ENCODE results near the gene NR1I3.
"Not testable (repeated sequence)": the region's sequence is repeated elsewhere in the genome, so short reads cannot be mapped to it uniquely, and the experiment has no call there.

The NR1I3 gene, protein sequence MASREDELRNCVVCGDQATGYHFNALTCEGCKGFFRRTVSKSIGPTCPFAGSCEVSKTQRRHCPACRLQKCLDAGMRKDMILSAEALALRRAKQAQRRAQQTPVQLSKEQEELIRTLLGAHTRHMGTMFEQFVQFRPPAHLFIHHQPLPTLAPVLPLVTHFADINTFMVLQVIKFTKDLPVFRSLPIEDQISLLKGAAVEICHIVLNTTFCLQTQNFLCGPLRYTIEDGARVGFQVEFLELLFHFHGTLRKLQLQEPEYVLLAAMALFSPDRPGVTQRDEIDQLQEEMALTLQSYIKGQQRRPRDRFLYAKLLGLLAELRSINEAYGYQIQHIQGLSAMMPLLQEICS
- total RNA-seq: 0 reads per million in 2 donors

DNA sequence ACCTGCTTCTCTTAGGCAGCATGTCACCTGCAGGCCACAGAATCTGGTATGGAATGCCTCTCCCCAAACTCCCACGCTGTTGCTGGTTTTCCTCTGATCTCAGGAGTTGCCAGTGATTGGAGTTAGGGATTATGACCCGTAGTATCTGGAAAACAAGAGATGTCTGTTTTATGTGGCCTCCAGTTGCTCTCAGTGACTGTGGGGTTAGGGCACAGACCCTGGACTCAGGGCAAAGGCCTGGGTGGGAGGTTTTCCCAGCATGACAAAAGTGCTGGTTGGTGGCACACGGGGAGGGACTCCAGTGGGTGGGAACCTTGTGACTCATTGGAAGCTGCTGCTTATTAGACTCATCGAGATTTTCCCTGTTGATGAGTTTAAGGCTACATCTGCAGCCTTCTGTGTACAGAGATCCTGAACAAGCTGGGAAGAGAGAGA lies at the start of gene NR1I3:
Gene NR1I3 (minus strand): TSS at position 165 of the 435 bp plus-strand sequence. CDS start 1,638 bp downstream, outside the sequence.
- DNase-seq: no peak

DNA sequence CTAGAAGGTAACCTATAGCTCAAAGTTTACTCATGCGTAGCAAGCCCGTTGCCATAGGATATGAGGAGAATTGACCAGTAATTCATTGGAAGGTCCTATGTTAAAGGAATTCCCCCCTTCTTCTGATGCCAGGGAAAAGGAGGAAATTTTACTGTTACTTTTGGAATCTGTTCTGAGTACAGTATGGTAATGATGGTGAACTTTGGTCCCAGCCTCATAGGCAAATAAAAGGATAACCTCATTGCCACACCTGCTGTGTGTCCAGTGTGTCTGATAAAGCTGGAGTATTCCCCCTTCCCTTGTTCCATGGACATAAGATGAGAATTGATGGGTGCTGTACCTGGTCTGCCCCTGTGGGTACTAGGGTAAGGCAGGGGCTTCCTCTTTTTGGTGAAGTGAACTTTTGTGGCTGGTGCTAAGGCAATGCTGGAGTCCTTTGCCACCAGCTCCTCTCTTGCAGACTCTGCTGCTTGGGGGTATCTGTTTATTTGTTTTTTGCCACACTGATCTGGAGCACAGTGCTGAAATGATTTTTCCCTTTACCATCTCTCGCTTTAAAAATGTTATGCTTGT lies 49.6 kb upstream of the NR1I3 start:
- no peak for DNase-seq

DNA sequence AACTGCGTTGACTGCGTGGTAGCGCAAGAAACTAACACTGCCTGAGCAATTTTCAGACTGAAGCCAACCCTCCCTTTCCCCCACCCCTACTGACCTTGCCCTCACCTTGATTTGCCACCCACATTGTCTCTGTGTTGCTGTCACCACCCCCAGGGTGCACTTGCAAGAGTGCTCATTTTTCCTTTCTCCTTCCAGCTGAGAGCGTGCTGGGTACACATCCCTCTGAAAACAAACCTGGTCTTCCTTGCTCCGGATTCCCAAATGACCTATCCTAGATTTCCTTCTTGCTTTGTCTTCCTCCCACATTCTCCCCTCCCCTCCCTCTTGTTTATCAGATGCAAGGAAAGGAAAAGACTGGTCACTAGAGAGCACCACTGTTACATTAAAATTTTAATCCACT lies 47.5 kb upstream of the NR1I3 start:
- DNase-seq: no peak

- DNase-seq: no peak
These were observed 47.1 kb upstream of the NR1I3 start for GRCh38 chr1:161285113-161285512.

- DNase-seq: no peak
These were observed 45.0 kb upstream of the NR1I3 start for GRCh38 chr1:161282991-161283390.

DNA sequence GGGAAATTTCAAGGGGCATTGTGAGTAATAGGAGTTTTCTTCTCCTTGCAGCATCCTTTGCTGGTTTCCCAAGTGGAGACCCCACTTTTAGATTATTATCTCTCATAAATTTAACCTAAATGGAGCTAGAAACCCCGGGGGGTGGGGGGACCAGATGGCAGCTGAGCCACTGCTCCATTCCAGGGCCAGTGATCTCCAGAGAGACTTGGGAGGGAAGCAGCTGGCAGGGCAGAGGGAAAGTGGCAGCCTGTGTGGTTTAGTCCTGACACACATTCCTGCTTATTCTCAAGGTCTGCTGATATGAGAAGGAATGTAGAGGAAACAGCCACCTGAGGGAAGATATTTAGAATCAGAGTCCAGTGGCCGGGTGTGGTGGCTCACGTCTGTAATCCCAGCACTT lies 36.9 kb upstream of the NR1I3 start:
- no peak for DNase-seq

DNA sequence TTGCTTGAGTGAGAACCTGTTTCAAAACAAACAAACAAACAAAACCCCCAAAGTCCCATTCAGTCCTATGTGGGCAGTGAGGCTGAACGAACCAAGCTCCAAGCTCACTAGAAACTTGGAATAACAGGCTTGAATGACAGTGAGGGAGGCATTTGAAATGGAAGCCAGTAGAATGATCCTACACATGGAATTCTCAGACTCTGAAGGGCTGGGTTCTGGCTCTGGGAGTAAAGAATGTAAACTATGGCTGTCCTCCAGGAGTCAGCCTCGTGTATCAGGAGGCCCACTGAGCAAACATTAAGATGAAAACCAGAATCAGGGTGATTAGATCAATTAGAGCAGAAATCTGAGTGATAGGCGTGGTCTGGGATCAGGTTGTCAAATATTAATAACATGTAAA lies 35.4 kb upstream of the NR1I3 start:
- no peak for DNase-seq

- no peak for DNase-seq
These were observed 29.3 kb upstream of the NR1I3 start for GRCh38 chr1:161267321-161267720.

DNA sequence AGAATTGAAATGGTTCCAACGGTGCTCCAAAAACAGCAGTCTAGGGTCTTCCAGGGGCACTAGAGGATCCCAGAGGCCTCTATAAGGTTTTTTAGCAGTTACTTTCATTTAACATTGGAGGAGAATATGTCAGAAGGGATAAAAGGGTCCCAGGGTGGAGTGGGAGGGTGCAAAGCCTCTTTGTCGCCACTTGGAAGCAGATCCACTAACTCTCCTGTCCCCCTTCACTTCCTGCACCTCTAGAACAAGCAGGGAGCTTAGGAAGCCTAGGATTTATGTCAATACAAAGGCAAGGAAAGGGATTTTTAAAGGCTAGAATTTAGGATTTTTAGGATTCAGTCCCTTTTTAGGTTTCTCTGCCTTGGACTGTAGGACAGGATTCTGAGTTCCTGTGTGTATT lies 28.8 kb upstream of the NR1I3 start:
- DNase-seq: no peak

- no peak for DNase-seq
These were observed 28.2 kb upstream of the NR1I3 start for GRCh38 chr1:161266202-161266601.

DNA sequence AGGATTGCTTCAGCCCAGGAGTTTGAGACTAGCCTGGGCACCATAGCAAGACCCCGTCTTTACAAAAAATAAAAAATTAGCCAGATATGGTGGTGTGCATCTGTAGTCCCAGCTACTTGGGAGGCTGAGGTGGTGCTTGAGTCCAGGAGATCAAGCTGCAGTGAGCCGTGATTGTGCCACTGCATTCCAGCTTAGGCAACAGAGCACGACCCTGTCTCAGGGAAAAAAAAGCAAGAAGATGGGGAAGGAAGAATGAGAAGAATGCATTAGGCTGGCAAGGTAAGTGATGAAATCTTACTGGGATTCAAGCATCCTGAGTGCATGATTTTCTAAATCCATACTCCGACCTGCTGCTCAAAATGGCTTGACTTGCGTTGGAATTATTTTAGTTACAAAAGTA lies 27.3 kb upstream of the NR1I3 start:
- no peak for DNase-seq

DNA sequence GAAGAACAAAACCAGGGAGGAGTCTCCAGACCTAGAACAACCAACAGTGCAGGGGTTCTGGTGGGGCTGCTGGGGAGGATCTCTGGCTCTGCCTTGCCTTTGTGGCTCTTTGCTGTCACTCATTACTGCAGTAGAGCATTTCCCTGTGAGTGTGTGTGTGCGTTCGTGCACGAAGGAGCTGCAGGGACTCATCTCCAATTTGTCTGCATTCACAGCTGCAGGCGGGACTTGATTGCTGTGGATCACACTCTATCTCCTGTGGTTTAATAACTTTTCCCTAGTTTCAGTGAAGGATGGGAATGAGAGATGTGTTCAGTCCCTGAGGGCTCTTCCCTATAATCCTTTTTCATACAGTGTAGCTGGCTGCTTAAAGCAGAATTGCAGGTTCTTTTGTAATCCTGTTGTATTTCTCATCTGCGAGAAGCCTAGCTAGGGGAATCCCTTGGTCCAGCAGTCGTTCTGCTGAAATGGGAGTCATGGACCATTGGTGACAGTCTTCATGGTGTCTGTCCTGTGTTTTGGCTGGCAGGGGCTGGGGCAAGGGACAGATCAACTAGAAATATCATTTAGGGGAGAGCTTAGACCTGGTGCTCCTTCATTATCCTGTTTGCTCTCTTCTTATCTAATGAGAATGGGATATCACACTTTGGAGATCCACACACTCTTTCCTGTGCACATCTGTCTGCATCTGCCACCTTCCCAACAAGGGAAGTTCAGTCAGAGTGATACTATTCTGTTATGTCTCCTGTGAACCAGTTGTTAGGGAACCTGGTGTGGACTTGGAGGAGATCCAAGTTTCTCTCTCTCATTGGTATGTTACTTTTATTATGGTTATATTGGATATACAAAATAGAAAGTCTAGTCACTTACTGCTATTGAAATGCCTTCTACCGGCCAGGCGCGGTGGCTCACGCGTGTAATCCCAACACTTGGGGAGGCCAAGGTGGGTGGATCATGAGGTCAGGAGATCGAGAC lies 23.5 kb upstream of the NR1I3 start:
- no peak for DNase-seq

DNA sequence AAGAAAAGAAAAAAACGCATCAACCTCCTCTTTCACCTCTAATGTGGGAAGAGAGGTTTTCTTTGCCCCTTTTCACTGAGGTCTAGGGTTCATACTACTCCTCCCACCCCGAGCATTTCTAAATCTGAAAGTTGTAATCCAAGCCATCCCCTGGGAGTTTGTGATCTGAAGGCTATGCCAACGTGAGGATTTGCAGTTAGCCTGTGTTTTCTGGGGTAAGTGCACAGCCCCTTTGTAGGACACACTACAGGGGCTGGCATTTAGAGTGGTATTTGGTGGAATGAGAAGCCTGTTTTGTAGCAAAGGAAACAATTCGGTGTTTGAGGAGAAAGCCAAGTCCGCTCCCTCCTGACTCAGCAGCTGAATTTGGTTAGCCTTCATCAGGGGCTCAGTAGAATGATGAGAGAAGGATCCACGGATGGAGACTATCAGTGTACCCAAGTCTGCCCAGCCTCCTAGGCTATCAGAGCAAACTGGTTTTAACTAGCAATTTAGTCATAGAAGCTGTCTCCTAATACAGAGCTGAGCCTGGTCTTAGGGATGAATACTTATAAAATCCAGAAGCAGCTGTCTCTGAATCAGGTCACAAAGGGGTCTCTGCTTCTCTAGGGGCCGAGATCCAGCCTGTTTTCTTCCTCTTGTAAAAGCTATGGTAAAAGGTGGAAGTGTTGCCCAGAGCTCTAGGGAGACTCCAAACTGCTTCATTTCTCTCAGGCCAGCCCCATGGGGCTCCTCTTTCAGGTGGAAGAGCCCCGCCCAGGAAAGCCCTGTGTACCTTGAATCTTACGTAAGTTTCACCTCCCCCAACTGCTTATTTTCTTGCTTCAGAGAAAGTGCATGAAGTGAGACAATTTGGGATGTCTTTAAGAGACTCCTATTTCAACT lies 22.6 kb upstream of the NR1I3 start:
- DNase-seq: no peak

DNA sequence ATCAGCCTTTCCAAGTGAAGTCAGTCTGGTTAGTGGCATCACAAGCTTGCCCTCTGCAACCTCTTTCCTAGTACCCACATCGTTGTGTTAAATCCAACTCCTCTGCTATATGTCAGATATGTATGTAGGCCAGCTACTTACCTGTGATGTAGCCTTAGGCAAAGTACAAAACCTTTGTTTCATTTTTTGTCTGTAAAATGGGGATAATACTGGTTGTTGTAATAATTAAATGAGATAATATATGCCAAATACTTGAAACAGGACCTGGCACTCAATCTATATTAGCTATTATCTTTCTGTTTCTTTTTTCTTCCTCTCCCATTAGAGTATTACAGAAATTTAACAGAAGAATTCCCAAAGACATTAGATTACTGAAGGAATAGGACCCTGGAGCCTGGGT lies 21.8 kb upstream of the NR1I3 start:
- DNase-seq: no peak

GRCh38 chr1:161259345-161259702 lies 21.3 kb upstream of the NR1I3 start:
- DNase-seq: no peak

DNA sequence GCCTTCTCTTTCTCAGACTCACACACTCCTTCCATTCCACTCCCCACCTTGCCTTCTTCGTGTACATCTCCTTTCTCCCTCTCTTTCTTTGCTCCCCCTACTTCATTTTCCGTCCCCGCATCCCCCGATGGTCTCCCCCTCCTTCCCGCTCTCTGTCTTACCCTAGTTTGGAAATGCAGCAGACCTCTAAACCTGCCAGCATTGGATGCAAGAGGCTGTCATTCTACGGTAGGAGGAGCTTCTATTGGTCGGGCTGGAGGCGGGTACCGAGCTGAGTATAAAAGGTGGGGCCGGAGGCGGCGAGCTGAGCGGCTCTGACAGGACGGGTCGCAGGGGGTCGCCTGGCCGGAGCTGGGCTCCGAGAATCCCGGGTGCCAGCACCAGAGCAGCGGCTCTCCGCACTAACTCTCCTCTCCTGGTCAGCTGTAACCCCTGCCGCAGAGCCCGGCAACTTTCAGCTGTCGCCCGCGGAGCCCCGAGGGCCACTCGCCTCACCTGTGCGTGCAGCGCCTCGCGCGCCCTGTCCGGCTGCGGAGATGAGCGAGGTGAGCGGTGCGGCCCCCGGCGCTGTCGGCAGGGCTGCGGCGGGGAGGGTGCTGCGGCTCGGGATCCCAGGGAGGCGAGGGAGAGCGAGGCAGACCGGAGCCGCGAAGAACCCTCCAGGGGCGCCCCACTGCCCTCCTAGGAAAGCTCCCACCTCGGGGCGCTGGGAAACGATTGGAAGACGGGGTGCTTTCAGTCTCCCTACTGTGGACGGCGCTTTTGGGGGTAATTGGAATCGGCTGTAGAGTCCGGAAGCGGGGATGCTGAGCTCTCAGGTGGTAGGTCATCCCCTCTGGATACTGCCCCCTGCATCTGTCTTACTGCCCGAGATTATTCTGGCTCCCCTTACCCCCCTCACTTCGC lies 20.7 kb upstream of the NR1I3 start, which contains the start of gene PCP4L1:
Gene PCP4L1 (plus strand): TSS at position 307 of the 906 bp plus-strand sequence. CDS start 230 bp downstream, at position 537.
- DNase-seq: peak; percentile 1

DNA sequence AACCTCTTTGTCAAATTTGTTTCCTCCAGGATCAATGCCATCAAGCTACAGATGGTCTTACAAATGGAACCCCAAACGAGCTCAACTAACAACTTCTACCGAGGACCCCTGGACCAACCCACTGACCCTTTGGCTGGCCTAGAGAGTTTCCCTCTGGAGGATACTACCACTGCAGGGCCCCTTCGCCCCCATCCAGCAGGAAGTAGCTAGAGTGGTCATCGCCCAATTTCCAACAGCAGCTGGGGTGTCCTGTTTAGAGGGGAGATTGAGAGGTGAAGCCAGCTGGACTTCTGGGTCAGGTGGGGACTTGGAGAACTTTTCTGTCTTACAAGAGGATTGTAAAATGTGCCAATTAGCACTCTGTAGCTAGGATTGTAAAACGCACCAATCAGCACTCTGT lies 19.1 kb upstream of the NR1I3 start:
- DNase-seq: not testable (repeated sequence)

DNA sequence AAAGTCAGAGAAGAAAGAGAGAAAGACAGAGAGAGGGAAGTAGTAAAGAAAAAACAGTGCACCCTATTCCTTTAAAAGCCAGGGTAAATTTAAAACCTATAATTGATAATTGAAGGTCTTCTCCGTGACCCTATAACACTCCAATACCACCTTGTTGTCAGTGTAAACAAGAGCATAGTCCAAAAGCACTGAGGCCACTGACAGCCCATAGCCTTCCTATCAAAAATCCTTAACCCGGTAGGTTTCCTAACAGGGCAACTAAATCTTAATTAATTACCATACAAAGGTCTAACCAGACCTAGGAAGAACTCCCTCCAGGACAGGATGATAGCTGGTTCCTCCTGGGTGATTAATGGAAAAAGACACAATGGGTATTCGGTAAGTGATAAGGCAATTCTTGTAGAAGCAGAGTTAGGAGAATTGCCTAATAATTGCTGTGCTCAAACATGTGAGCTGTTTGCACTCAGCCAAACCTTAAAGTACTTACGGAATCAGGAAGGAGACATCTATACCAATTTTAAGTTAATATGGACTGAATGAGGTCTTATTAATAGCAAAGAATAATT lies 18.0 kb upstream of the NR1I3 start:
- not testable (repeated sequence) for DNase-seq

DNA sequence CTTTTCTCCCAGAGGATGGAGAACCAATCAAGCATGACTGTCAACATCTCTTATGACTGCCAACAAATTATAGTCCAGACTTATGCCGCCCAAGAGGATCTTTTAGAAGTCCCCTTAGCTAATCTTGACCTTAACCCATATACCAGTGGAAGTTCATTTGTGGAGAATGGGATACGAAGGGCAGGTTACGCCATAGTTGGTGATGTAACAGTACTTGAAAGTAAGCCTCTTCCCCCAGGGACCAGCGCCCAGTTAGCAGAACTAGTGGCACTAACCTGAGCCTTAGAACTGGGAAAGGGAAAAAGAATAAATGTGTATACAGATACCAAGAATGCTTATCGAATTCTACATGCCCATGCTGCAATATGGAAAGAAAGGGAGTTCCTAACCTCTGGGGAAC lies 17.3 kb upstream of the NR1I3 start:
- not testable (repeated sequence) for DNase-seq

DNA sequence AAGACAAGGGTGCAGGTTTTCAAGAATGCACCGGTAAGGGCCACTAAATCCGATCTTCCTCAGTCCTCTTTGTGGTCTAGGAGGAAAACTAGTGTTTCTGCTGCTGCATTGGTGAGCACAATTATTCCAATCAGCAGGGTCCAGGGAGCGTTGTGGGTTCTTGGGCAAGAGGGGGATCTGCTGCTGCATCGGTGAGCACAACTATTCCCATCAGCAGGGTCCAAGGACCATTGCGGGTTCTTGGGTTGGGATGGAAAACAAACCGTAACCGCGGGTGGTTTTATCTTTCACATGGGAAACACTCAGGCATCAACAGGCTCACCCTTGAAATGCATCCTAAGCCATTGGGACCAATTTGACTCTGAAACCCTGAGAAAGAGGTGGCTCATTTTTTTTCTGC lies 13.6 kb upstream of the NR1I3 start:
- no peak for DNase-seq

GRCh38 chr1:161250829-161251228 lies 12.8 kb upstream of the NR1I3 start:
- no peak for DNase-seq

All from T-helper 9 cell (primary cell).